CD4-positive, alpha-beta T cell (primary cell): ENCODE results near the gene S100A2. TPM values are rescaled to one million over a fixed set of nuclear protein-coding genes. Genes with fewer than 3 reads are reported as not detected.

Source experiments
- ATAC-seq: fragments of 200-7000 bp; cut with Tn5 transposase; one replicate; pipeline ENCODE4 v1.10.0; 2022; ENCODE audit warnings: mild to moderate bottlenecking; ENCODE audit not compliant: poor library complexity
- CTCF ChIA-PET: fragments of 350-600 bp; sonication (Branson Sonifier 250); formaldehyde crosslinking; loops from one replicate; lab custom pipeline; 2021; ENCODE audit warnings: antibody characterized with exemption, inconsistent platforms; lab: Charles Lee
- POLR2A ChIA-PET: fragments of 350-600 bp; sonication (Branson Sonifier 250); formaldehyde crosslinking; loops from one replicate; lab custom pipeline; 2021; ENCODE audit warnings: antibody characterized with exemption, inconsistent platforms; lab: Charles Lee
- DNase-seq, 14 experiments: peaks; one replicate each; pipeline ENCODE4 v3.0.0-alpha.2; 2013 to 2020; ENCODE audit warnings: mixed read lengths in 2 of 14
- H3K27ac ChIP-seq, 2 donors: one replicate each; pipeline versions ENCODE4 v1.5.1 to v1.7.0; 2013; ENCODE audit warnings: low read length in 2 of 2, low read depth in 1 of 2, mild to moderate bottlenecking in 1 of 2
- H3K27me3 ChIP-seq, 2 experiments: 1 replicate in 1 of 2; 2 replicates in 1 of 2; pipeline versions ENCODE4 v1.6.1 to v1.7.0; 2013; ENCODE audit warnings: low read length in 2 of 2, control low read depth in 1 of 2, mild to moderate bottlenecking in 1 of 2, moderate library complexity in 1 of 2; ENCODE audit not compliant: insufficient read depth in 2 of 2, control insufficient read depth in 1 of 2
- H3K36me3 ChIP-seq: one replicate; pipeline ENCODE4 v1.6.1; 2013; ENCODE audit warnings: low read length, control low read depth; ENCODE audit not compliant: insufficient read depth
- H3K4me1 ChIP-seq: one replicate; pipeline ENCODE4 v1.6.1; 2013; ENCODE audit warnings: low read length, control low read depth; ENCODE audit not compliant: insufficient read depth
- H3K4me3 ChIP-seq: one replicate; pipeline ENCODE4 v1.5.1; 2013; ENCODE audit warnings: mild to moderate bottlenecking, low read length, moderate library complexity
- H3K9me3 ChIP-seq, 2 experiments: 1 replicate in 1 of 2; 2 replicates in 1 of 2; pipeline versions ENCODE4 v1.6.1 to v1.7.0; 2013; ENCODE audit warnings: low read length in 2 of 2, mild to moderate bottlenecking in 2 of 2, control low read depth in 1 of 2, moderate library complexity in 1 of 2; ENCODE audit not compliant: control insufficient read depth in 1 of 2, insufficient read depth in 1 of 2
- H3K27ac Mint-ChIP-seq: one replicate; pipeline ENCODE4 v1.8.0; 2020; ENCODE audit warnings: mixed read lengths
- H3K27me3 Mint-ChIP-seq: one replicate; pipeline ENCODE4 v1.8.0; 2021; ENCODE audit warnings: mixed read lengths
- H3K36me3 Mint-ChIP-seq: one replicate; pipeline ENCODE4 v1.8.0; 2021; ENCODE audit warnings: low read depth, mixed read lengths
- H3K4me1 Mint-ChIP-seq: one replicate; pipeline ENCODE4 v1.8.0; 2021; ENCODE audit warnings: low read depth, mixed read lengths
- H3K4me3 Mint-ChIP-seq: one replicate; pipeline ENCODE4 v1.8.0; 2020; ENCODE audit warnings: mild to moderate bottlenecking, mixed read lengths
- H3K9me3 Mint-ChIP-seq: one replicate; pipeline ENCODE4 v1.8.0; 2020; ENCODE audit warnings: mixed read lengths
- CTCF ChIP-seq: fragments of 200-600 bp; IDR thresholded peaks from one replicate; pipeline ENCODE4 v1.8.0; 2022; ENCODE audit warnings: antibody characterized with exemption, mild to moderate bottlenecking
- intact Hi-C, 2 experiments: fragments of 100-400 bp; cut with DNase I in 1 of 2; cut with micrococcal nuclease in 1 of 2; formaldehyde crosslinking; loops; one replicate each; pipeline versions ENCODE4 v1.15.1 to v1.9.0; 2023 to 2025; cut with DNase I, micrococcal nuclease
- total RNA-seq, 174 experiments: library from RNA in 2 of 174; stranded (reverse) in 2 of 174; gene quantifications; one replicate each; pipeline ENCODE4 v1.2.3 and lab custom pipeline; 2021 to 2026

The S100A2 gene
- total RNA-seq, 2 experiments from 2014 or later: not detected

GRCh38 chr1:153542956-153543711 is 22.5 kb downstream of the S100A2 start:
- ATAC-seq (no peak), DNase-seq (no peak)
- H3K27me3 Mint-ChIP-seq: no peaks in the 10 kb centered on the region
- peak overlapping the region; percentile 98 for H3K27ac Mint-ChIP-seq
- Histone ChIP-seq H3K36me3 (peaks cover 26% of the 10 kb centered on the region), H3K27ac (peak overlapping the region; percentile 78 to 83), H3K4me1 (peaks cover 91% of the 10 kb centered on the region), H3K4me3 (no peak overlapping the region), H3K9me3 (no peaks in the 10 kb centered on the region), H3K27me3 (no peaks in the 10 kb centered on the region)
- no peak for TF ChIP-seq CTCF
- peaks cover 83% of the 10 kb centered on the region for H3K4me1 Mint-ChIP-seq
- H3K36me3 Mint-ChIP-seq: peaks cover 43% of the 10 kb centered on the region
- H3K9me3 Mint-ChIP-seq: no peaks in the 10 kb centered on the region
- peak overlapping the region; percentile 88 for H3K4me3 Mint-ChIP-seq
- CTCF ChIA-PET: interaction anchor here (2.4 to 6.4 kb wide), 2 partner anchors 9 to 25 kb away, joined by 12 to 55 read pairs; partner anchors contain the start of gene S100A6
- POLR2A ChIA-PET: interaction anchor here (0.5 to 4.4 kb wide), 3 partner anchors 9 to 120 kb away, joined by 3 to 246 read pairs (median 12); partner anchors contain the start of gene S100A6
- intact Hi-C loops: no loop called here

GRCh38 chr1:153541641-153542590 is 23.7 kb downstream of the S100A2 start:
- Mint-ChIP-seq H3K4me1 (peaks cover 91% of the 10 kb centered on the region), H3K27ac (peak overlapping the region; percentile 98), H3K9me3 (no peaks in the 10 kb centered on the region), H3K4me3 (peak overlapping the region; percentile 86), H3K27me3 (no peaks in the 10 kb centered on the region), H3K36me3 (peaks cover 43% of the 10 kb centered on the region)
- Histone ChIP-seq H3K27ac (peak overlapping the region; percentile 71 to 74), H3K4me3 (no peak overlapping the region), H3K27me3 (no peaks in the 10 kb centered on the region), H3K9me3 (no peaks in the 10 kb centered on the region), H3K36me3 (peaks cover 26% of the 10 kb centered on the region), H3K4me1 (peaks cover 89% of the 10 kb centered on the region)
- intact Hi-C loops: no loop called here
- DNase-seq: no peak
- TF ChIP-seq CTCF: no peak
- ATAC-seq: no peak
- ChIA-PET CTCF (interaction anchor here (1.5 to 6.4 kb wide), 3 partner anchors 8 to 27 kb away, joined by 4 to 55 read pairs (median 15); partner anchors contain the start of gene S100A6), POLR2A (interaction anchor here (1.5 to 4.4 kb wide), 5 partner anchors 8 to 92 kb away, joined by 4 to 246 read pairs (median 19); partner anchors contain the start of genes CHTOP and S100A6)
